ENCODE data around the gene CHST11.

Gene CHST11

DNA sequence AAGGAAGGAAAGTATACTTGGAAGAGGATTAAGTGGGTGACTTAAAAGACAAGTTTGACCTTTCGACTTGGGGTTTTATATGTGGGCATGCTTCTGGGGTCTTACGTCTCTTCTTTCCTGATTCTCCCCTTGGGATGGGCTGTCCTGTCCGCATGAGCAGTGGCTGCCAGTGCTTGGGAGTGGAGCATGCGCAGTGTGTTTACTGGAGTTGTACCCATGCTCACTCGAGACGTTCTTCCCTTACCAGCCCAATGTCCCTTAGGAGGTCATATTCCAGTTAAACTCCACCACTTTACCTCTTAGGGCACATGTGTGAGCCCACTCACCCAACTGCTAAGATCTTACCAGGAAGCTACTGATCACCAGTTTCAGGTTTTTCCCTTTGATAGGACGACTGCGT lies 20.0 kb upstream of the CHST11 start:
- no peak overlapping the region for H3K4me3 ChIP-seq (ENCODE audit: control insufficient read depth, low read depth, low read length)
- DNase-seq (ENCODE audit: low read depth): no peak
- TF ChIP-seq, protein P1, sequence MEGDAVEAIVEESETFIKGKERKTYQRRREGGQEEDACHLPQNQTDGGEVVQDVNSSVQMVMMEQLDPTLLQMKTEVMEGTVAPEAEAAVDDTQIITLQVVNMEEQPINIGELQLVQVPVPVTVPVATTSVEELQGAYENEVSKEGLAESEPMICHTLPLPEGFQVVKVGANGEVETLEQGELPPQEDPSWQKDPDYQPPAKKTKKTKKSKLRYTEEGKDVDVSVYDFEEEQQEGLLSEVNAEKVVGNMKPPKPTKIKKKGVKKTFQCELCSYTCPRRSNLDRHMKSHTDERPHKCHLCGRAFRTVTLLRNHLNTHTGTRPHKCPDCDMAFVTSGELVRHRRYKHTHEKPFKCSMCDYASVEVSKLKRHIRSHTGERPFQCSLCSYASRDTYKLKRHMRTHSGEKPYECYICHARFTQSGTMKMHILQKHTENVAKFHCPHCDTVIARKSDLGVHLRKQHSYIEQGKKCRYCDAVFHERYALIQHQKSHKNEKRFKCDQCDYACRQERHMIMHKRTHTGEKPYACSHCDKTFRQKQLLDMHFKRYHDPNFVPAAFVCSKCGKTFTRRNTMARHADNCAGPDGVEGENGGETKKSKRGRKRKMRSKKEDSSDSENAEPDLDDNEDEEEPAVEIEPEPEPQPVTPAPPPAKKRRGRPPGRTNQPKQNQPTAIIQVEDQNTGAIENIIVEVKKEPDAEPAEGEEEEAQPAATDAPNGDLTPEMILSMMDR (IDR thresholded peaks at IDR 0.05; ENCODE audit: control insufficient read depth, insufficient read depth, low read depth, low read length, missing control alignments): no peak

DNA sequence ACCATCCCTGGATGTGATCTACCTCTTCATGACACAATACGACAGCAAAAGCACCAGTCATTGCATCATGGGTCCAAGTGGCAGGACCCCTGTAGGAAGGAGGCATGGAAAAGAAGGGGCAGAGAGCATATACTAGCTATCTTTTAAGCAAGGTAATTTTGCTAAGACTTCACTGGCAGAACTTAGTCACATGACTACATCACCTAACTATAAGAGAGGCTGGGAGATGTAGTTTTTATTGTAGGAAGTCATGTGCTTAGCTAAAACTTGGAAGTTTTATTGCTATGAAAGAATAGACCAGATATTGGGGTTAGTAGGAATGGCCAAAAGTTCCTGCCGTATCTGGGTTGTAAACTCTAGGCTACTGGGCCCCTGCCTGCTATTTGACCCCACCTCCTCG lies 18.6 kb upstream of the CHST11 start:
- TF ChIP-seq, protein P1 (IDR thresholded peaks at IDR 0.05; ENCODE audit: control insufficient read depth, insufficient read depth, low read depth, low read length, missing control alignments): no peak
- no peak overlapping the region for H3K4me3 ChIP-seq (ENCODE audit: control insufficient read depth, low read depth, low read length)
- no peak for DNase-seq (ENCODE audit: low read depth)

GRCh38 chr12:104439137-104439536 lies 17.6 kb upstream of the CHST11 start:
- TF ChIP-seq, protein P1 (IDR thresholded peaks at IDR 0.05; ENCODE audit: control insufficient read depth, insufficient read depth, low read depth, low read length, missing control alignments): no peak
- H3K4me3 ChIP-seq (ENCODE audit: control insufficient read depth, low read depth, low read length): no peak overlapping the region
- DNase-seq (ENCODE audit: low read depth): no peak

GRCh38 chr12:104443008-104443407 lies 13.7 kb upstream of the CHST11 start:
- H3K4me3 ChIP-seq (ENCODE audit: control insufficient read depth, low read depth, low read length): no peak overlapping the region
- no peak for DNase-seq (ENCODE audit: low read depth)
- TF ChIP-seq, protein P1 (IDR thresholded peaks at IDR 0.05; ENCODE audit: control insufficient read depth, insufficient read depth, low read depth, low read length, missing control alignments): no peak

- no peak overlapping the region for H3K4me3 ChIP-seq (ENCODE audit: control insufficient read depth, low read depth, low read length)
- TF ChIP-seq, protein P1 (IDR thresholded peaks at IDR 0.05; ENCODE audit: control insufficient read depth, insufficient read depth, low read depth, low read length, missing control alignments): no peak
- no peak for DNase-seq (ENCODE audit: low read depth)
Observed at GRCh38 chr12:104446646-104447421, 9.9 kb upstream of the CHST11 start.

- no peak for DNase-seq (ENCODE audit: low read depth)
Observed at GRCh38 chr12:104448031-104448430, 8.7 kb upstream of the CHST11 start.

More at GRCh38 chr12:104448031-104448430, 8.7 kb upstream of the CHST11 start:
- no peak overlapping the region for H3K4me3 ChIP-seq (ENCODE audit: control insufficient read depth, low read depth, low read length)
- TF ChIP-seq, protein P1 (IDR thresholded peaks at IDR 0.05; ENCODE audit: control insufficient read depth, insufficient read depth, low read depth, low read length, missing control alignments): no peak
